ENCODE data around the gene HPSE2. TPM values are rescaled to one million over a fixed set of nuclear protein-coding genes. Genes with fewer than 3 reads are reported as not detected.

Gene HPSE2
- polyA plus RNA-seq, 1 of the 3 experiments (the other 2 are of a cell fraction): not detected

DNA sequence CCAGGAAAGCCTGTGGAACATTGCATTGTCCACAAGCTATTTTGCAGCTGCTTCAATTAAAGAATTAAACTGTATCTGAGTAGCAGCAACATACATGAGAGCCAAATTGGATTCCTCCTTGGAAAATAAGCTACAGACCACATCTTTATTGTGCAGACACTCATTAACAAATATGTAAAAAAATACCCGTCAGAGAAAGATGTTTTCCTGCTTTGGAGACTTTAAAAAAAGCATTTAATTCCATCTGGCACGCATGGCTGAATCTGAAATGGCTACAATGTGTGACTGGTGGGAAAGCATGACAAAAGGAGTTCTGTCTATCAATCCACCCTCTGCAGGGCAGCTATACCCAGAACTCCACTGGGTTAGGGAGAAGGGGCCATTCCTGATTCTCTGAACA lies 715.8 kb downstream of the HPSE2 start:
- no peaks in the 10 kb centered on the region for H3K9me3 ChIP-seq
- H3K27me3 ChIP-seq (ENCODE audit: insufficient read depth): no peaks in the 10 kb centered on the region
- no peak overlapping the region for H3K9ac ChIP-seq
- 8% methylated on average over 2 of the region's 2 CpGs for WGBS (ENCODE audit: low lambda C conversion rate)
- H3K4me3 ChIP-seq (ENCODE audit: low read depth in 2 of 2, low read length in 1 of 2): no peak overlapping the region
- no peaks in the 10 kb centered on the region for H3F3A ChIP-seq (replicated peaks; ENCODE audit: insufficient read depth)
- H2AFZ ChIP-seq (ENCODE audit: low read depth): no peak overlapping the region
- ChIA-PET CTCF (interaction anchor here (1.0 kb wide), 1 partner anchor 53 kb away, joined by 4 read pairs; no protein-coding TSS in a partner anchor), POLR2A (no interaction called here)
- no peaks in the 10 kb centered on the region for H3K36me3 ChIP-seq (replicated peaks in 1 of 2; ENCODE audit: control insufficient read depth in 1 of 2, insufficient read depth in 2 of 2, low read length in 1 of 2)
- H3K9me2 ChIP-seq: no peaks in the 10 kb centered on the region
- TF ChIP-seq FOSL2 (IDR thresholded peaks at IDR 0.05; ENCODE audit: borderline replicate concordance, low read depth) (no peak), ELF1 (IDR thresholded peaks at IDR 0.05) (no peak), EP300 (IDR thresholded peaks at IDR 0.05; ENCODE audit: borderline replicate concordance in 1 of 2, low read depth in 1 of 2, low read length in 1 of 2) (no peak), NFIC (IDR thresholded peaks at IDR 0.05; ENCODE audit: borderline replicate concordance) (no peak), YY1 (IDR thresholded peaks at IDR 0.05; ENCODE audit: low read depth) (no peak), NRF1 (IDR thresholded peaks at IDR 0.05; ENCODE audit: low read depth, low read length) (no peak), RAD21 (IDR thresholded peaks at IDR 0.05; ENCODE audit: low read length) (no peak), SMC3 (IDR thresholded peaks at IDR 0.05; ENCODE audit: low read depth, low read length) (no peak), TAF1 (IDR thresholded peaks at IDR 0.05; ENCODE audit: borderline replicate concordance, low read depth, low read length) (no peak), FOXJ3 (CRISPR knock-in tag; IDR thresholded peaks at IDR 0.05) (no peak), MXI1 (IDR thresholded peaks at IDR 0.05; ENCODE audit: low read depth, low read length) (no peak), RXRA (IDR thresholded peaks at IDR 0.05; ENCODE audit: borderline replicate concordance, low read depth) (no peak)
- TF ChIP-seq, protein P1, sequence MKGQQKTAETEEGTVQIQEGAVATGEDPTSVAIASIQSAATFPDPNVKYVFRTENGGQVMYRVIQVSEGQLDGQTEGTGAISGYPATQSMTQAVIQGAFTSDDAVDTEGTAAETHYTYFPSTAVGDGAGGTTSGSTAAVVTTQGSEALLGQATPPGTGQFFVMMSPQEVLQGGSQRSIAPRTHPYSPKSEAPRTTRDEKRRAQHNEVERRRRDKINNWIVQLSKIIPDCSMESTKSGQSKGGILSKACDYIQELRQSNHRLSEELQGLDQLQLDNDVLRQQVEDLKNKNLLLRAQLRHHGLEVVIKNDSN (IDR thresholded peaks at IDR 0.05; ENCODE audit: borderline replicate concordance, low read depth): no peak
- TF ChIP-seq, protein P2, sequence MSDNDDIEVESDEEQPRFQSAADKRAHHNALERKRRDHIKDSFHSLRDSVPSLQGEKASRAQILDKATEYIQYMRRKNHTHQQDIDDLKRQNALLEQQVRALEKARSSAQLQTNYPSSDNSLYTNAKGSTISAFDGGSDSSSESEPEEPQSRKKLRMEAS (IDR thresholded peaks at IDR 0.05; ENCODE audit: low read depth): no peak
- TF ChIP-seq, protein P3, sequence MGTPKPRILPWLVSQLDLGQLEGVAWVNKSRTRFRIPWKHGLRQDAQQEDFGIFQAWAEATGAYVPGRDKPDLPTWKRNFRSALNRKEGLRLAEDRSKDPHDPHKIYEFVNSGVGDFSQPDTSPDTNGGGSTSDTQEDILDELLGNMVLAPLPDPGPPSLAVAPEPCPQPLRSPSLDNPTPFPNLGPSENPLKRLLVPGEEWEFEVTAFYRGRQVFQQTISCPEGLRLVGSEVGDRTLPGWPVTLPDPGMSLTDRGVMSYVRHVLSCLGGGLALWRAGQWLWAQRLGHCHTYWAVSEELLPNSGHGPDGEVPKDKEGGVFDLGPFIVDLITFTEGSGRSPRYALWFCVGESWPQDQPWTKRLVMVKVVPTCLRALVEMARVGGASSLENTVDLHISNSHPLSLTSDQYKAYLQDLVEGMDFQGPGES (IDR thresholded peaks at IDR 0.05; ENCODE audit: low read depth, low read length): no peak
- TF ChIP-seq, protein P4, sequence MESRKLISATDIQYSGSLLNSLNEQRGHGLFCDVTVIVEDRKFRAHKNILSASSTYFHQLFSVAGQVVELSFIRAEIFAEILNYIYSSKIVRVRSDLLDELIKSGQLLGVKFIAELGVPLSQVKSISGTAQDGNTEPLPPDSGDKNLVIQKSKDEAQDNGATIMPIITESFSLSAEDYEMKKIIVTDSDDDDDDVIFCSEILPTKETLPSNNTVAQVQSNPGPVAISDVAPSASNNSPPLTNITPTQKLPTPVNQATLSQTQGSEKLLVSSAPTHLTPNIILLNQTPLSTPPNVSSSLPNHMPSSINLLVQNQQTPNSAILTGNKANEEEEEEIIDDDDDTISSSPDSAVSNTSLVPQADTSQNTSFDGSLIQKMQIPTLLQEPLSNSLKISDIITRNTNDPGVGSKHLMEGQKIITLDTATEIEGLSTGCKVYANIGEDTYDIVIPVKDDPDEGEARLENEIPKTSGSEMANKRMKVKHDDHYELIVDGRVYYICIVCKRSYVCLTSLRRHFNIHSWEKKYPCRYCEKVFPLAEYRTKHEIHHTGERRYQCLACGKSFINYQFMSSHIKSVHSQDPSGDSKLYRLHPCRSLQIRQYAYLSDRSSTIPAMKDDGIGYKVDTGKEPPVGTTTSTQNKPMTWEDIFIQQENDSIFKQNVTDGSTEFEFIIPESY (IDR thresholded peaks at IDR 0.05; ENCODE audit: borderline replicate concordance, low read depth): no peak
- no peaks in the 10 kb centered on the region for H3K4me1 ChIP-seq (ENCODE audit: control insufficient read depth in 1 of 2, insufficient read depth in 2 of 2, low read depth in 1 of 2, low read length in 1 of 2)
- H3K4me2 ChIP-seq: no peak overlapping the region
- H3K79me2 ChIP-seq (ENCODE audit: insufficient read depth): no peaks in the 10 kb centered on the region
- DNase-seq: no peak
- H3K27ac ChIP-seq (ENCODE audit: low read depth in 2 of 2, low read length in 1 of 2): no peak overlapping the region
- H4K20me1 ChIP-seq (ENCODE audit: insufficient read depth): no peaks in the 10 kb centered on the region

Measured in SK-N-SH (cell line).